ENCODE data around the gene CDCA5. TPM values are rescaled to one million over a fixed set of nuclear protein-coding genes. Genes with fewer than 3 reads are reported as not detected.

The CDCA5 gene
- total RNA-seq, 1 donor from 2014 or later: 6.0 TPM

- no peak for DNase-seq (ENCODE audit: extremely low spot score, unreplicated experiment)
- H3K27me3 Mint-ChIP-seq (ENCODE audit: unreplicated experiment): no peaks in the 10 kb centered on the region
- peak overlapping the region; percentile 23 for H3K27ac Mint-ChIP-seq (ENCODE audit: unreplicated experiment)
- H3K36me3 Mint-ChIP-seq (ENCODE audit: unreplicated experiment): peaks cover 12% of the 10 kb centered on the region
- H3K4me3 Mint-ChIP-seq (ENCODE audit: unreplicated experiment): peak overlapping the region; percentile 81
- H3K9me3 Mint-ChIP-seq (ENCODE audit: unreplicated experiment): no peaks in the 10 kb centered on the region
- peaks cover 17% of the 10 kb centered on the region for H3K4me1 Mint-ChIP-seq (ENCODE audit: unreplicated experiment)
- TF ChIP-seq CTCF (IDR thresholded peaks at IDR 0.05): no peak
Measured at GRCh38 chr11:65042891-65043290, 40.9 kb downstream of the CDCA5 start.

- Mint-ChIP-seq H3K27me3 (ENCODE audit: unreplicated experiment) (no peaks in the 10 kb centered on the region), H3K9me3 (ENCODE audit: unreplicated experiment) (no peaks in the 10 kb centered on the region), H3K27ac (ENCODE audit: unreplicated experiment) (peak within 1 kb of the TSS; percentile 96), H3K4me1 (ENCODE audit: unreplicated experiment) (peaks cover 19% of the 10 kb centered on the region), H3K4me3 (ENCODE audit: unreplicated experiment) (peak within 1 kb of the TSS; percentile 86), H3K36me3 (ENCODE audit: unreplicated experiment) (peaks cover 12% of the 10 kb centered on the region)
- DNase-seq (ENCODE audit: extremely low spot score, unreplicated experiment): peak; percentile 93
- TF ChIP-seq CTCF (IDR thresholded peaks at IDR 0.05): no peak
Measured at GRCh38 chr11:65040847-65041622, 42.8 kb downstream of the CDCA5 start, which contains the start of gene SAC3D1. SAC3D1 (plus strand) TSS chr11:65041210; CDS start chr11:65041293, 83 bp downstream.

- no peak for TF ChIP-seq CTCF (IDR thresholded peaks at IDR 0.05)
- H3K4me3 Mint-ChIP-seq (ENCODE audit: unreplicated experiment): peak overlapping the region; percentile 86
- no peaks in the 10 kb centered on the region for H3K27me3 Mint-ChIP-seq (ENCODE audit: unreplicated experiment)
- H3K36me3 Mint-ChIP-seq (ENCODE audit: unreplicated experiment): peaks cover 14% of the 10 kb centered on the region
- H3K27ac Mint-ChIP-seq (ENCODE audit: unreplicated experiment): peak overlapping the region; percentile 96
- no peaks in the 10 kb centered on the region for H3K9me3 Mint-ChIP-seq (ENCODE audit: unreplicated experiment)
- no peak for DNase-seq (ENCODE audit: extremely low spot score, unreplicated experiment)
- H3K4me1 Mint-ChIP-seq (ENCODE audit: unreplicated experiment): peaks cover 19% of the 10 kb centered on the region
Measured at GRCh38 chr11:65040520-65040846, 43.4 kb downstream of the CDCA5 start.

GRCh38 chr11:65036931-65037330 lies 46.9 kb downstream of the CDCA5 start:
- no peak for TF ChIP-seq CTCF (IDR thresholded peaks at IDR 0.05)
- H3K36me3 Mint-ChIP-seq (ENCODE audit: unreplicated experiment): peaks cover 7% of the 10 kb centered on the region
- peak overlapping the region; percentile 7 for H3K27ac Mint-ChIP-seq (ENCODE audit: unreplicated experiment)
- H3K4me1 Mint-ChIP-seq (ENCODE audit: unreplicated experiment): peaks cover 8% of the 10 kb centered on the region
- no peaks in the 10 kb centered on the region for H3K9me3 Mint-ChIP-seq (ENCODE audit: unreplicated experiment)
- DNase-seq (ENCODE audit: extremely low spot score, unreplicated experiment): no peak
- no peak overlapping the region for H3K4me3 Mint-ChIP-seq (ENCODE audit: unreplicated experiment)
- H3K27me3 Mint-ChIP-seq (ENCODE audit: unreplicated experiment): no peaks in the 10 kb centered on the region

- no peak for DNase-seq (ENCODE audit: extremely low spot score, unreplicated experiment)
- Mint-ChIP-seq H3K9me3 (ENCODE audit: unreplicated experiment) (no peaks in the 10 kb centered on the region), H3K36me3 (ENCODE audit: unreplicated experiment) (peaks cover 8% of the 10 kb centered on the region), H3K4me1 (ENCODE audit: unreplicated experiment) (peaks cover 3% of the 10 kb centered on the region), H3K27me3 (ENCODE audit: unreplicated experiment) (no peaks in the 10 kb centered on the region), H3K27ac (ENCODE audit: unreplicated experiment) (no peak overlapping the region), H3K4me3 (ENCODE audit: unreplicated experiment) (no peak overlapping the region)
- TF ChIP-seq CTCF (IDR thresholded peaks at IDR 0.05): no peak
Measured at GRCh38 chr11:65035579-65035978, 48.3 kb downstream of the CDCA5 start.

Data from osteocyte (in vitro differentiated cells).